Smooth muscle cell (in vitro differentiated cells): Measurements from ENCODE around the gene NUAK1. TPM values are rescaled to one million over a fixed set of nuclear protein-coding genes. Genes with fewer than 3 reads are reported as not detected.

Source experiments
- DNase-seq: peaks from one replicate; lab custom pipeline; 2025; ENCODE audit not compliant: unreplicated experiment; lab: John Stamatoyannopoulos, UW
- H2AFZ ChIP-seq: fragments of 200-600 bp; sonication (generic); 2 replicates; pipeline ENCODE4 v1.6.0; 2016; ENCODE audit warnings: antibody characterized with exemption, low read depth, mild to moderate bottlenecking
- H3F3A ChIP-seq: fragments of 200-600 bp; sonication (generic); 2 replicates; pipeline ENCODE4 v1.6.0; 2017; ENCODE audit warnings: antibody characterized with exemption, low read depth
- H3K27ac ChIP-seq: fragments of 200-600 bp; sonication (generic); 2 replicates; pipeline ENCODE4 v1.5.1; 2016; ENCODE audit warnings: low read depth, mild to moderate bottlenecking
- H3K27me3 ChIP-seq: fragments of 200-600 bp; sonication (generic); 2 replicates; pipeline ENCODE4 v1.6.1; 2016; ENCODE audit warnings: low read depth, mild to moderate bottlenecking
- H3K36me3 ChIP-seq: fragments of 200-600 bp; sonication (generic); 2 replicates; pipeline ENCODE4 v1.5.1; 2016; ENCODE audit warnings: low read depth
- H3K4me1 ChIP-seq: fragments of 200-600 bp; sonication (generic); 2 replicates; pipeline ENCODE4 v1.5.1; 2016; ENCODE audit warnings: low read depth
- H3K4me2 ChIP-seq: fragments of 200-600 bp; sonication (generic); 2 replicates; pipeline ENCODE4 v1.6.0; 2016; ENCODE audit warnings: mild to moderate bottlenecking
- H3K4me3 ChIP-seq: fragments of 200-600 bp; sonication (generic); 2 replicates; pipeline ENCODE4 v1.5.1; 2016; ENCODE audit warnings: mild to moderate bottlenecking
- H3K79me2 ChIP-seq: fragments of 200-600 bp; sonication (generic); 2 replicates; pipeline ENCODE4 v1.6.0; 2016; ENCODE audit warnings: low read depth, mild to moderate bottlenecking
- H3K9ac ChIP-seq: fragments of 200-600 bp; sonication (generic); 2 replicates; pipeline ENCODE4 v1.6.0; 2016; ENCODE audit warnings: low read depth
- H3K9me3 ChIP-seq: fragments of 200-600 bp; sonication (generic); replicated peaks from 2 replicates; pipeline ENCODE4 v1.5.1; 2016; ENCODE audit warnings: low read depth
- H4K20me1 ChIP-seq: fragments of 200-600 bp; sonication (generic); 2 replicates; pipeline ENCODE4 v1.6.0; 2016; ENCODE audit warnings: low read depth
- CTCF ChIP-seq: fragments of 200-600 bp; sonication (generic); IDR thresholded peaks from 2 replicates; pipeline ENCODE4 v1.5.1; 2017; ENCODE audit warnings: borderline replicate concordance, mild to moderate bottlenecking, antibody characterized with exemption; ENCODE audit not compliant: insufficient read depth, poor library complexity, severe bottlenecking
- WGBS: methylation state at CpG from one replicate; pipeline ENCODE4 v1.1.7; 2016; ENCODE audit warnings: low lambda C conversion rate; 5-methylcytosine and 5-hydroxymethylcytosine counted together
- polyA plus RNA-seq: library from polyadenylated mRNA; unstranded; fragments of >200 nt; fragmentation: Nextera tagmentation; extraction: Ambion mirVana; gene quantifications from 2 replicates; pipeline ENCODE4 v1.2.1, GENCODE V29; 2016
- total RNA-seq: library from RNA; depleted of rRNA; stranded (reverse); fragments of >200 nt; gene quantifications from 2 replicates; pipeline ENCODE4 v1.2.3, GENCODE V29; 2014

Gene NUAK1
- total and polyA plus RNA-seq, 2 experiments from 2014 or later = 35.3 to 64.2 TPM

DNA sequence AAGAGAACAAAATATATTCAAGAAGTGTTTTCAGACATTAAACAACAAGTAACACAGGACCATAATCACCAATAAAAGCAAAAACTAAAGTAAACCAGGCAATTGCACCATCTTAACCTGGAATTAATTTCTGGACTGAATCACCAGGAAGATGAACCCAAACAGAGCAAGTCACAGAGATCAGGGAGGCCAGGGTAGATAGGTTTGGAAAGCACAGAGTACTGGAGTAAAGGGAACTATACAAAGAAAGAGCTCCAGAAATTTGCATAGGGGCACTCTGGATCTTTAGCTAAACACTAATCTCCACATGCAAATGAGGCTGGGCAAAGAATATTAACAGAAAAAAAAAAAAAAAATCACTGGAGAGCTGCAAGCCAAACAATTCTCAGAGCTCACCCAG is 84.7 kb downstream of the NUAK1 start:
- peaks cover 3% of the 10 kb centered on the region for H3K4me1 ChIP-seq

DNA sequence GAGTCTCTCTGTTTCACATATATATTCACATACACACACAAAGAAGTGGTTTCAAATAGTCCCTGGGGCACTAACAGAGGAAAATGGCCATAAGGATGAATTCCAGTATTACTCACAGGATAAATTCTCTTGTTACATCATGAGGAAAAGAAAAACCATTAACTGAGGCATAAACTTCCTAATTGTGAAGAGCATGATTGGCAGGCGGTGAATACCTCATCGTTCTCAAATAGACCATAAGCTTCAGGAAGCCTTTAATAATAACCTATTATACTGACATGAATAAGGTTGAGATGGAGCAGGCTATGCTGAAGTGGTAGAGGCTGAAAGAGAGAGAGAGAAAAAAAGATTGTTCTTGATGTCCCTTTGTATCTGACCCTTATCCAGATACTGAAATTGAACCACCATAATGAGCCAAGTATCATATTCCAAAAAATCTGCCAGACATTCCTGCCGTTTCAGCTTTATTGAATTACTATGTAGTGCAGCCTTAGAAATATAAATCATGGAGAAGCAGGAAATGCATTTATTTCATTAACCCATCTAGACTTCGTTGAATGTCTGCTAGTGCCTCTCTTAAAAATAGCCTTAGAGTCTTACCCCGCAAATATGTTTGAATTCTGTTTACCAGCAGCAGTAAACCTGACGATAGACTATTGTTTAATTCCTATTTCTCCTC is 86.8 kb downstream of the NUAK1 start:
- DNase-seq = no peak
- Histone ChIP-seq H3K4me1 (peaks cover 3% of the 10 kb centered on the region), H2AFZ (no peak overlapping the region), H3K4me3 (no peak overlapping the region), H3F3A (peaks cover under 1% of the 10 kb centered on the region), H3K9me3 (no peaks in the 10 kb centered on the region), H3K36me3 (no peaks in the 10 kb centered on the region), H3K27ac (peak overlapping the region; percentile 36), H3K4me2 (peak overlapping the region; percentile 45), H3K79me2 (no peaks in the 10 kb centered on the region), H4K20me1 (no peaks in the 10 kb centered on the region), H3K9ac (no peak overlapping the region), H3K27me3 (no peaks in the 10 kb centered on the region)
- TF ChIP-seq CTCF = no peak
- 84% methylated on average over 6 of the region's 6 CpGs for WGBS

More for the DNA sequence above, 84.7 kb downstream of the NUAK1 start:
- Histone ChIP-seq H3K27me3 (no peaks in the 10 kb centered on the region), H2AFZ (no peak overlapping the region), H3K36me3 (no peaks in the 10 kb centered on the region), H3K4me3 (no peak overlapping the region), H3K79me2 (no peaks in the 10 kb centered on the region), H4K20me1 (no peaks in the 10 kb centered on the region), H3F3A (no peaks in the 10 kb centered on the region), H3K9me3 (no peaks in the 10 kb centered on the region), H3K4me2 (no peak overlapping the region), H3K9ac (no peak overlapping the region), H3K27ac (no peak overlapping the region)
- no peak for DNase-seq
- no peak for TF ChIP-seq CTCF

DNA sequence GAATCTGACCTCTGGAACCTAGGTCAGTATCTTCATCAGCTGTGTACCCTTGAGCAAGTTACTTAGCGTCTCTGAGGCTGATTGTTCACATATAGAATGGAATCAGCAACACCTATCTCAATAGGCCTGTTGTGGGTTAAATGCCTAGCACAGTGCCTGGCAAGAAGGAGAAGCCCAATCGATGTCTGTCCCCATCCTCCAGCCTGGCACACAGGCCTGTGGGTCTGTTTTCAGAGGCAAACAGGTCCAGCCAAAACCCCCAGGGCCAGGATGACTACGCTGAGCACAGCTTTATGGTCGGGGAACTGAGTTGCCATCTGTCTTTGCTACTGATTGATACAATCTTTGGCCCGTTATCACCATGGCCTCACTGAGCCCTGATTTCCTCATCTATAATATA is 89.2 kb downstream of the NUAK1 start:
- Histone ChIP-seq H3F3A (peaks cover 19% of the 10 kb centered on the region), H3K4me3 (no peak overlapping the region), H3K79me2 (no peaks in the 10 kb centered on the region), H3K9me3 (no peaks in the 10 kb centered on the region), H3K9ac (no peak overlapping the region), H3K36me3 (no peaks in the 10 kb centered on the region), H3K4me2 (peak overlapping the region; percentile 15), H3K4me1 (peaks cover 16% of the 10 kb centered on the region), H3K27me3 (no peaks in the 10 kb centered on the region), H2AFZ (no peak overlapping the region), H3K27ac (no peak overlapping the region), H4K20me1 (no peaks in the 10 kb centered on the region)
- DNase-seq = no peak
- WGBS = 92% methylated on average over 5 of the region's 5 CpGs
- no peak for TF ChIP-seq CTCF

- H3K27me3 ChIP-seq = no peaks in the 10 kb centered on the region
- H3K4me1 ChIP-seq = peaks cover 20% of the 10 kb centered on the region
- H2AFZ ChIP-seq = no peak overlapping the region
- no peak overlapping the region for H3K4me3 ChIP-seq
- H3K4me2 ChIP-seq = peak overlapping the region; percentile 15
- H4K20me1 ChIP-seq = no peaks in the 10 kb centered on the region
- H3F3A ChIP-seq = peaks cover 23% of the 10 kb centered on the region
- WGBS = 43% methylated on average over 9 of the region's 9 CpGs
- no peak overlapping the region for H3K27ac ChIP-seq
- no peak overlapping the region for H3K9ac ChIP-seq
- no peaks in the 10 kb centered on the region for H3K79me2 ChIP-seq
- no peaks in the 10 kb centered on the region for H3K9me3 ChIP-seq
- DNase-seq = no peak
- no peak for TF ChIP-seq CTCF
- H3K36me3 ChIP-seq = no peaks in the 10 kb centered on the region
Observed at GRCh38 chr12:106049105-106049504, 89.6 kb downstream of the NUAK1 start.
